Hepatocyte (in vitro differentiated cells): ENCODE data around the gene ELOVL5.

Source experiments
- CTCF ChIP-seq: fragments of 200-600 bp; sonication (generic); IDR thresholded peaks from 2 replicates; pipeline ENCODE4 v1.5.1; 2016; ENCODE audit warnings: antibody characterized with exemption, mild to moderate bottlenecking; ENCODE audit not compliant: poor library complexity
- EZH2 ChIP-seq: fragments of 200-600 bp; sonication (generic); IDR thresholded peaks from 2 replicates; pipeline ENCODE4 v1.6.1; 2016; ENCODE audit warnings: antibody characterized with exemption, mild to moderate bottlenecking, borderline replicate concordance

DNA sequence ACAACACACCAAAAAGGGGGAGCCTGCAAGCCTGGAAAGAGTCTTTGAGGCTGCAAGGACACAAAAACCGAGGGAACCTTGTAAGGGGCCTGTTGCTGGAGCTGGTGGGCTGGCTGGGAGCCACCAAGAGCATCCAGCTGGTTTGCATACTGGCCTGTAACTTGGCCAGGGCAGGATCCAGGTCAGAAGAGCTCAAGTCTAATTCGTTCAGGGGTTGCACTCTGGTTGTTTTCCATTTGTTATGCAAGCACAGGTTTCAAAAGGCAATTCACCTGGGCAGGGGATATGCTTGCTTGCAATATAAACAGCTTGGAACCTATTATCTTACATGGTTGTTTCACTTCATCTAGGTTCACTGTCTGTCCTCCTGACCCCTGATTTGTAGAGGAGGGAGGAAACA, 101.8 kb downstream of the ELOVL5 start:
- TF ChIP-seq CTCF = no peak
- no peak for TF ChIP-seq EZH2
